GM12878 (cell line): ENCODE results near the gene EDEM3. TPM values are rescaled to one million over a fixed set of nuclear protein-coding genes. Genes with fewer than 3 reads are reported as not detected.

Experiments
- ATF2 ChIP-seq: IDR thresholded peaks from 2 replicates; pipeline ENCODE4 v1.6.1; 2012; ENCODE audit warnings: low read length, inconsistent platforms
- BHLHE40 ChIP-seq, 2 experiments: fragments of 450-650 bp in 1 of 2; IDR thresholded peaks; 2 replicates each; pipeline ENCODE4 v1.6.1; 2011 to 2017; ENCODE audit warnings: low read depth in 2 of 2, borderline replicate concordance in 1 of 2, improper control_type of control experiment in 1 of 2, low read length in 1 of 2, mild to moderate bottlenecking in 1 of 2
- CBX3 ChIP-seq: fragments of 200-600 bp; sonication (generic); IDR thresholded peaks from 2 replicates; pipeline ENCODE4 v1.6.1; 2016; ENCODE audit warnings: low read depth, borderline replicate concordance
- HSF1 ChIP-seq: fragments of 150-350 bp; IDR thresholded peaks from 2 replicates; pipeline ENCODE4 v1.6.1; 2014; ENCODE audit warnings: mild to moderate bottlenecking, low read depth, low read length
- NBN ChIP-seq: fragments of 450-650 bp; IDR thresholded peaks from 2 replicates; pipeline ENCODE4 v1.6.1; 2016
- NFYB ChIP-seq: IDR thresholded peaks from 2 replicates; pipeline ENCODE4 v1.6.1; 2011; ENCODE audit warnings: low read depth, mild to moderate bottlenecking, low read length, improper control_type of control experiment, moderate library complexity; ENCODE audit not compliant: insufficient read depth
- NRF1 ChIP-seq: conservative IDR thresholded peaks from 2 replicates; pipeline ENCODE4 v1.6.1; 2011; ENCODE audit warnings: mild to moderate bottlenecking, low read depth, low read length, improper control_type of control experiment
- PML ChIP-seq: IDR thresholded peaks from 2 replicates; pipeline ENCODE4 v1.6.1; 2012; ENCODE audit warnings: low read length, inconsistent platforms
- PRDM15 ChIP-seq: fragments of 450-650 bp; formaldehyde crosslinking; IDR thresholded peaks from 2 replicates; pipeline ENCODE4 v1.4.0; 2020; ENCODE audit warnings: mild to moderate bottlenecking, moderate library complexity
- USF1 ChIP-seq: IDR thresholded peaks from 2 replicates; pipeline ENCODE4 v1.6.1; 2011; ENCODE audit warnings: borderline replicate concordance, low read depth, mild to moderate bottlenecking, moderate library complexity, mixed read lengths, low read length; ENCODE audit not compliant: insufficient read depth; ENCODE audit errors: extremely low read length
- ZBTB11 ChIP-seq: fragments of 450-650 bp; formaldehyde crosslinking; IDR thresholded peaks from 2 replicates; pipeline ENCODE4 v1.5.0; 2022; ENCODE audit warnings: mild to moderate bottlenecking, missing genetic modification characterization
- polyA plus RNA-seq, 11 experiments: library from polyadenylated mRNA; depleted of rRNA in 4 of 11; unstranded in 6 of 11; stranded (reverse) in 5 of 11; fragments of >200 nt; fragmentation: Nextera tagmentation in 4 of 11; fragmentation: Illumina TruSeq in 1 of 11; extraction: Ambion mirVana in 4 of 11; extraction: Trizol in 1 of 11; gene quantifications; 1 replicate in 1 of 11; 2 replicates in 10 of 11; pipeline versions ENCODE4 v1.2.1 to v1.2.3, GENCODE V29; 2011 to 2016; ENCODE audit warnings: inconsistent platforms in 2 of 11, missing spikeins in 2 of 11, low read depth in 1 of 11
- total RNA-seq, 4 experiments: library from RNA; depleted of rRNA in 3 of 4; stranded (reverse); fragments of >200 nt in 3 of 4; fragmentation: Illumina TruSeq in 1 of 4; extraction: Trizol in 1 of 4; gene quantifications; 2 replicates each; pipeline versions ENCODE4 v1.2.1 to v1.2.3, GENCODE V29; 2013 to 2021
- TF ChIP-seq, protein P1 (sequence below): fragments of 450-650 bp; IDR thresholded peaks from 2 replicates; pipeline ENCODE4 v1.6.1; 2017; ENCODE audit warnings: borderline replicate concordance
- TF ChIP-seq, protein P2 (sequence below): IDR thresholded peaks from 2 replicates; pipeline ENCODE4 v1.6.1; 2012; ENCODE audit warnings: low read depth, low read length, improper control_type of control experiment

EDEM3 gene
- total and polyA plus RNA-seq, 10 of the 15 experiments (the other 5 are each of a cell fraction or from before 2014, with no cell fraction given): 6.4 to 19.3 (median 14.3) TPM

DNA sequence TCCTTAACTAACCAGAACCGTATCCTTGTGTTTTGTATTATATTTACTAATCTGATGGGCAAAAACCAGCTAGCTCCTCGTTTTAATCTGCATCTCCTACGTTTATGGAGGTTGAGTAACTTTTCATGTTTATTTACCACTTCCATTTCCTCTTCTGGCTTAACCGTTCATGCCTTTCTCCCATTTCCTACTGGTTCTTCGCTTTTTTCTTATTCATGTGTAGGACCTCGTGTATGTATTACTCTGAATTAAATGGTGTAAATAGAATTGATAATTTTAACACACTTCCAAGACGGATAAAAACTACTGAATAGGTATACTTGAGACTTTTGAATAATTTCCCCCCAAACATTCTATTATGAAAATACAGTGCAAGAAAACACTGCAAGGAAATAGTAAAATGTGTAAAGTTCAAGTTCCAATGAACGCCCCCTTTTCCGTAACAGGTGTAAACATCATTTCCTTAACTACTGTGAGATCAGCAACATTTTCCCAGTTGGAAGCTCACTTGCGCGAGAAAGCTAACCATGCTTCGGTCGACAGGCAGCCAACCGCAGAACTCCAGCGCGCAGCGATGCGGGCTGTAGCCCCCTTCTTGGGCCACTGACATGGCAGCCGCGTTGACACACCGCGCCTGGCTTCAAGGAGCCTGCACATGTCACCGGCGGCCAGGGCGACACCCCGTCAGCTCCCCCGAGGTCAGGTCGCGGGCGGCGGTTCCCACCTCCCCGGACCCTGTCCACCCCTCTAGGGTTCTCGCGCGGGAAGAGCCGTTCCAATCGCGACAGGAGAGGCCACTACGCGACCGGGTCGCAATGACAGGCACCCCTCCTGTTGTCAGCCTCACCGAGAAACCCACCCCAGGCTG is 816 bp downstream of the EDEM3 start (continued):
- no peak for TF ChIP-seq ATF2
- TF ChIP-seq NBN: no peak
- TF ChIP-seq HSF1: no peak
- no peak for TF ChIP-seq CBX3
- TF ChIP-seq BHLHE40 (IDR thresholded peaks at IDR 0.05; ENCODE audit: borderline replicate concordance in 1 of 2, low read depth in 2 of 2, low read length in 1 of 2): no peak; a peak in 1 of 4 replicates
- TF ChIP-seq, protein P1, sequence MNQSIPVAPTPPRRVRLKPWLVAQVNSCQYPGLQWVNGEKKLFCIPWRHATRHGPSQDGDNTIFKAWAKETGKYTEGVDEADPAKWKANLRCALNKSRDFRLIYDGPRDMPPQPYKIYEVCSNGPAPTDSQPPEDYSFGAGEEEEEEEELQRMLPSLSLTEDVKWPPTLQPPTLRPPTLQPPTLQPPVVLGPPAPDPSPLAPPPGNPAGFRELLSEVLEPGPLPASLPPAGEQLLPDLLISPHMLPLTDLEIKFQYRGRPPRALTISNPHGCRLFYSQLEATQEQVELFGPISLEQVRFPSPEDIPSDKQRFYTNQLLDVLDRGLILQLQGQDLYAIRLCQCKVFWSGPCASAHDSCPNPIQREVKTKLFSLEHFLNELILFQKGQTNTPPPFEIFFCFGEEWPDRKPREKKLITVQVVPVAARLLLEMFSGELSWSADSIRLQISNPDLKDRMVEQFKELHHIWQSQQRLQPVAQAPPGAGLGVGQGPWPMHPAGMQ: no peak
- no peak for TF ChIP-seq USF1
- TF ChIP-seq, protein P2, sequence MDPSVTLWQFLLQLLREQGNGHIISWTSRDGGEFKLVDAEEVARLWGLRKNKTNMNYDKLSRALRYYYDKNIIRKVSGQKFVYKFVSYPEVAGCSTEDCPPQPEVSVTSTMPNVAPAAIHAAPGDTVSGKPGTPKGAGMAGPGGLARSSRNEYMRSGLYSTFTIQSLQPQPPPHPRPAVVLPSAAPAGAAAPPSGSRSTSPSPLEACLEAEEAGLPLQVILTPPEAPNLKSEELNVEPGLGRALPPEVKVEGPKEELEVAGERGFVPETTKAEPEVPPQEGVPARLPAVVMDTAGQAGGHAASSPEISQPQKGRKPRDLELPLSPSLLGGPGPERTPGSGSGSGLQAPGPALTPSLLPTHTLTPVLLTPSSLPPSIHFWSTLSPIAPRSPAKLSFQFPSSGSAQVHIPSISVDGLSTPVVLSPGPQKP: no peak
- TF ChIP-seq PML: no peak
- no peak for TF ChIP-seq PRDM15 (CRISPR knock-in tag)
- TF ChIP-seq NRF1: no peak
- no peak for TF ChIP-seq NFYB
- TF ChIP-seq ZBTB11 (CRISPR knock-in tag): no peak
